ENCODE measurements around the gene KCNJ5. TPM values are rescaled to one million over a fixed set of nuclear protein-coding genes. Genes with fewer than 3 reads are reported as not detected.

The KCNJ5 gene
- total RNA-seq, 4 donors from 2014 or later, result 0.30 to 1.2 (median 0.76) TPM

DNA sequence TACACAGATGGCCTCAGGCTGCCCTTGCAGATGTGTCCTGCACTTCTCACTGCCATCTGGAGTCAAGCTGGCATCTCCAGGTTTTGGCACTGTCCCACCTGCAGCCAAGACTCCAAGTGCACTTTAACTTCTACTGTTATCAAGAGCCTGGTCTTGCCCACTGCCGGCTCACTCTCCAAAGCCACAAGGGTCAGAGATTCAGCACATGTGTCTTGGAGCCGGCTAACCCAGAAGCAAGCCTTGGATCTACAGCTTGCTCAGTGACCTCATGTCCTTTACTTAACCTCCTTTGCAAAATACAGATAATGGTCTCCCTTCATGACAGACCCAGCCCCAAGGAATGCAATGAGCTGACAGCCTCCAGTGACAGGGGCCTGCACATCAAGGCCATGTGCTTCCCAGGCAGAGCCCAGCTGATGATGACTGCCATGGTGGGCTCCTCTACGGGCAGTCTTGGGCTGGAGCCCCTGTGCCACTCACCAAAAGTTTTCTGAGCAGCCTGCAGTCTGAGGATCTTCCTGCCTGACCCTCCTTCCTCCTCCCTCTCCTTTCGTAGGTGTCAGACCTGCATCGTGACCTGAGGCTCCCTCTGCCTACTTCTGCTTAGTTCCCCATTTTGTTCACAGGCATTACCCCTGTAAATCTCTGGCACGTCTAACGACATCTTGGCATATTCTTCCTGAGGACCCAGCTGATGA, 42.5 kb downstream of the KCNJ5 start:
- H3K9me3 ChIP-seq, result no peaks in the 10 kb centered on the region
- TF ChIP-seq EP300 (IDR thresholded peaks at IDR 0.05) (no peak), CTCF (IDR thresholded peaks at IDR 0.05) (no peak), POLR2A (IDR thresholded peaks at IDR 0.05) (no peak)
- no peak overlapping the region for H3K27ac ChIP-seq
- WGBS, 2 donors, result 70 to 75% methylated on average over 7 of the region's 7 CpGs
- no peaks in the 10 kb centered on the region for H3K27me3 ChIP-seq
- no peak overlapping the region for H3K4me3 ChIP-seq
- no peaks in the 10 kb centered on the region for H3K36me3 ChIP-seq
- H3K4me1 ChIP-seq, result no peaks in the 10 kb centered on the region
- no peak for DNase-seq (ENCODE audit: low spot score in 2 of 2)

DNA sequence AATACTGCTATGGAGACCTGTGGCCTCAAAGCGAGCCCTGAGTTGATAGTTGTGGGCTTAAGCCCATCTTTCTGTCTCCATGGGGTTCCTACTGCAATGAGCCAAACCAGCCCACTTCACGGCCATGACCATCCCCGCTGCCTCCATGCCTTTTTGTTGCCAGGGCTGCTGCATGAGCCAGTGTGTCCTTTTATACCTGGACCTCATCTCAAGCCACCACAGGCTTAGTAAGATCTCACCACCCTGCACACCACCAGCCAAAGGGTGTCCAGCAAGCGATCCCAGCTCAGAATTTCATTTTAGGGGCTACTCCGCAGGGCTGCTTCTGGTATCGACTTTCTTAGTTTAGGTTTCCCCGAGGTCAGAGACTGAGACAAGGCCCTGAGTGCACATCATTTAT, 43.2 kb downstream of the KCNJ5 start:
- Histone ChIP-seq H3K9me3 (no peaks in the 10 kb centered on the region), H3K4me1 (no peaks in the 10 kb centered on the region), H3K4me3 (no peak overlapping the region), H3K36me3 (no peaks in the 10 kb centered on the region), H3K27me3 (no peaks in the 10 kb centered on the region), H3K27ac (no peak overlapping the region)
- WGBS, 2 donors, result 91 to 96% methylated on average over 7 of the region's 7 CpGs
- no peak for DNase-seq (ENCODE audit: low spot score in 2 of 2)
- TF ChIP-seq EP300 (IDR thresholded peaks at IDR 0.05) (no peak), CTCF (IDR thresholded peaks at IDR 0.05) (no peak), POLR2A (IDR thresholded peaks at IDR 0.05) (no peak)

DNA sequence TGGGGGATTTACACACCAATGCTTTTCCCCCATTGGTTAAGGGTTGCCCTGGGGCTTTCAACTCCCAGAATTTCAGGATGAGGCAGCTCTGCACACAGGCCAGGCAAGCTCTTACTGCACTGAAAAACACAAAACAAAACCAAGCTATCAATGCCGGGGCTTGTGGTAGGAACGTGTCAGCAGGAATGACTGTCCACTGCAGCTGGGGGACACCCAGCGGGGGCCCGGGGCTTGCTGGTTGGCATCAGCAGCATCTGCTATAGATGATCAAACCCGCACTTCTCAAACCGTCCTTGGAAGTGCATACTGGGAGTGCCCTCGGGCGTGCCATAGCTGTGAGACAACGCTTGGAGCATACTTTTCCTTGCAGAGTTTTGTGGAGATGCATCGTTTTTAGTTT, 43.8 kb downstream of the KCNJ5 start:
- 85 to 86% methylated on average over 10 of the region's 10 CpGs for WGBS, 2 donors
- DNase-seq (ENCODE audit: low spot score in 2 of 2), result no peak
- no peaks in the 10 kb centered on the region for H3K36me3 ChIP-seq
- TF ChIP-seq CTCF (IDR thresholded peaks at IDR 0.05) (no peak), POLR2A (IDR thresholded peaks at IDR 0.05) (no peak), EP300 (IDR thresholded peaks at IDR 0.05) (no peak)
- no peak overlapping the region for H3K27ac ChIP-seq
- no peak overlapping the region for H3K4me3 ChIP-seq
- no peaks in the 10 kb centered on the region for H3K4me1 ChIP-seq
- H3K27me3 ChIP-seq, result no peaks in the 10 kb centered on the region
- H3K9me3 ChIP-seq, result no peaks in the 10 kb centered on the region

- H3K4me3 ChIP-seq, result no peak overlapping the region
- no peak for TF ChIP-seq POLR2A (IDR thresholded peaks at IDR 0.05)
- TF ChIP-seq EP300 (IDR thresholded peaks at IDR 0.05), result no peak
- no peak for TF ChIP-seq CTCF (IDR thresholded peaks at IDR 0.05)
- WGBS, 2 donors, result 59 to 81% methylated on average over 16 of the region's 16 CpGs
- H3K9me3 ChIP-seq, result no peaks in the 10 kb centered on the region
- no peaks in the 10 kb centered on the region for H3K4me1 ChIP-seq
- H3K36me3 ChIP-seq, result no peaks in the 10 kb centered on the region
- H3K27me3 ChIP-seq, result no peaks in the 10 kb centered on the region
- no peak overlapping the region for H3K27ac ChIP-seq
- DNase-seq (ENCODE audit: low spot score in 2 of 2), result no peak
Measured at GRCh38 chr11:128936606-128937251, 45.6 kb downstream of the KCNJ5 start.

- no peaks in the 10 kb centered on the region for H3K36me3 ChIP-seq
- no peaks in the 10 kb centered on the region for H3K9me3 ChIP-seq
- no peaks in the 10 kb centered on the region for H3K4me1 ChIP-seq
- H3K27me3 ChIP-seq, result no peaks in the 10 kb centered on the region
- no peak for DNase-seq (ENCODE audit: low spot score in 2 of 2)
- no peak overlapping the region for H3K27ac ChIP-seq
- TF ChIP-seq CTCF (IDR thresholded peaks at IDR 0.05) (no peak), EP300 (IDR thresholded peaks at IDR 0.05) (no peak), POLR2A (IDR thresholded peaks at IDR 0.05) (no peak)
- 75 to 78% methylated on average over 6 to 9 of the region's 9 CpGs for WGBS, 2 donors
- no peak overlapping the region for H3K4me3 ChIP-seq
Measured at GRCh38 chr11:128937480-128937879, 46.3 kb downstream of the KCNJ5 start.

Data from tibial nerve (tissue), 4 donors.